Progenitor cell of endocrine pancreas (in vitro differentiated cells): ENCODE results near the gene KRCC1. TPM values are rescaled to one million over a fixed set of nuclear protein-coding genes. Genes with fewer than 3 reads are reported as not detected.

Experiments used
- DNase-seq: peaks from one replicate; pipeline ENCODE4 v3.0.0; 2021; ENCODE audit warnings: low spot score; ENCODE audit not compliant: unreplicated experiment
- H3K27ac Mint-ChIP-seq: 2 replicates; pipeline ENCODE4 v1.8.0; 2021; ENCODE audit warnings: mild to moderate bottlenecking, moderate library complexity, mixed read lengths
- H3K27me3 Mint-ChIP-seq: 2 replicates; pipeline ENCODE4 v1.8.0; 2021; ENCODE audit warnings: mixed read lengths
- H3K36me3 Mint-ChIP-seq: 2 replicates; pipeline ENCODE4 v1.8.0; 2022; ENCODE audit warnings: mixed read lengths; ENCODE audit not compliant: insufficient read depth
- H3K4me1 Mint-ChIP-seq: 2 replicates; pipeline ENCODE4 v1.8.0; 2021; ENCODE audit warnings: low read depth, mixed read lengths
- H3K4me3 Mint-ChIP-seq: 2 replicates; pipeline ENCODE4 v1.8.0; 2021; ENCODE audit warnings: low read depth, mild to moderate bottlenecking, moderate library complexity, mixed read lengths
- H3K9me3 Mint-ChIP-seq: 2 replicates; pipeline ENCODE4 v1.8.0; 2021; ENCODE audit warnings: low read depth, mixed read lengths
- CTCF ChIP-seq: fragments of 200-600 bp; sonication (generic); IDR thresholded peaks from one replicate; pipeline ENCODE4 v1.5.0; 2021; ENCODE audit warnings: antibody characterized with exemption, mild to moderate bottlenecking; ENCODE audit not compliant: unreplicated experiment
- total RNA-seq: library from RNA; stranded (reverse); gene quantifications from 2 replicates; pipeline ENCODE4 v1.2.1, GENCODE V29; 2021

KRCC1 gene
- total RNA-seq, 1 donor from 2014 or later, result 16.2 TPM

GRCh38 chr2:88097192-88097591, 41.6 kb upstream of the KRCC1 start:
- TF ChIP-seq CTCF, result no peak
- Mint-ChIP-seq H3K27me3 (no peaks in the 10 kb centered on the region), H3K27ac (no peak overlapping the region), H3K9me3 (no peaks in the 10 kb centered on the region), H3K4me3 (no peak overlapping the region), H3K36me3 (no peaks in the 10 kb centered on the region), H3K4me1 (no peaks in the 10 kb centered on the region)
- DNase-seq, result no peak

- no peak overlapping the region for H3K27ac Mint-ChIP-seq
- H3K27me3 Mint-ChIP-seq, result no peaks in the 10 kb centered on the region
- H3K36me3 Mint-ChIP-seq, result no peaks in the 10 kb centered on the region
- no peak for DNase-seq
- H3K9me3 Mint-ChIP-seq, result no peaks in the 10 kb centered on the region
- no peaks in the 10 kb centered on the region for H3K4me1 Mint-ChIP-seq
- no peak for TF ChIP-seq CTCF
- H3K4me3 Mint-ChIP-seq, result no peak overlapping the region
Observed at GRCh38 chr2:88096708-88097107, 41.1 kb upstream of the KRCC1 start.

GRCh38 chr2:88095022-88095421, 39.4 kb upstream of the KRCC1 start:
- no peaks in the 10 kb centered on the region for H3K27me3 Mint-ChIP-seq
- TF ChIP-seq CTCF, result no peak
- no peak overlapping the region for H3K27ac Mint-ChIP-seq
- H3K36me3 Mint-ChIP-seq, result no peaks in the 10 kb centered on the region
- no peak overlapping the region for H3K4me3 Mint-ChIP-seq
- no peaks in the 10 kb centered on the region for H3K9me3 Mint-ChIP-seq
- DNase-seq, result no peak
- no peaks in the 10 kb centered on the region for H3K4me1 Mint-ChIP-seq

GRCh38 chr2:88092773-88093172, 37.2 kb upstream of the KRCC1 start:
- no peaks in the 10 kb centered on the region for H3K27me3 Mint-ChIP-seq
- no peaks in the 10 kb centered on the region for H3K4me1 Mint-ChIP-seq
- H3K4me3 Mint-ChIP-seq, result no peak overlapping the region

GRCh38 chr2:88091943-88092342, 36.4 kb upstream of the KRCC1 start:
- Mint-ChIP-seq H3K27ac (no peak overlapping the region), H3K4me3 (no peak overlapping the region), H3K27me3 (no peaks in the 10 kb centered on the region), H3K4me1 (no peaks in the 10 kb centered on the region), H3K36me3 (no peaks in the 10 kb centered on the region), H3K9me3 (no peaks in the 10 kb centered on the region)
- TF ChIP-seq CTCF, result no peak
- DNase-seq, result no peak

More at GRCh38 chr2:88092773-88093172, 37.2 kb upstream of the KRCC1 start:
- H3K9me3 Mint-ChIP-seq, result no peaks in the 10 kb centered on the region
- H3K27ac Mint-ChIP-seq, result no peak overlapping the region
- DNase-seq, result no peak
- no peaks in the 10 kb centered on the region for H3K36me3 Mint-ChIP-seq
- no peak for TF ChIP-seq CTCF
